ENCODE data around the gene GPR137.

The GPR137 gene

GRCh38 chr11:64264371-64264852 lies 21.2 kb upstream of the GPR137 start:
- FAIRE-seq: no peak

DNA sequence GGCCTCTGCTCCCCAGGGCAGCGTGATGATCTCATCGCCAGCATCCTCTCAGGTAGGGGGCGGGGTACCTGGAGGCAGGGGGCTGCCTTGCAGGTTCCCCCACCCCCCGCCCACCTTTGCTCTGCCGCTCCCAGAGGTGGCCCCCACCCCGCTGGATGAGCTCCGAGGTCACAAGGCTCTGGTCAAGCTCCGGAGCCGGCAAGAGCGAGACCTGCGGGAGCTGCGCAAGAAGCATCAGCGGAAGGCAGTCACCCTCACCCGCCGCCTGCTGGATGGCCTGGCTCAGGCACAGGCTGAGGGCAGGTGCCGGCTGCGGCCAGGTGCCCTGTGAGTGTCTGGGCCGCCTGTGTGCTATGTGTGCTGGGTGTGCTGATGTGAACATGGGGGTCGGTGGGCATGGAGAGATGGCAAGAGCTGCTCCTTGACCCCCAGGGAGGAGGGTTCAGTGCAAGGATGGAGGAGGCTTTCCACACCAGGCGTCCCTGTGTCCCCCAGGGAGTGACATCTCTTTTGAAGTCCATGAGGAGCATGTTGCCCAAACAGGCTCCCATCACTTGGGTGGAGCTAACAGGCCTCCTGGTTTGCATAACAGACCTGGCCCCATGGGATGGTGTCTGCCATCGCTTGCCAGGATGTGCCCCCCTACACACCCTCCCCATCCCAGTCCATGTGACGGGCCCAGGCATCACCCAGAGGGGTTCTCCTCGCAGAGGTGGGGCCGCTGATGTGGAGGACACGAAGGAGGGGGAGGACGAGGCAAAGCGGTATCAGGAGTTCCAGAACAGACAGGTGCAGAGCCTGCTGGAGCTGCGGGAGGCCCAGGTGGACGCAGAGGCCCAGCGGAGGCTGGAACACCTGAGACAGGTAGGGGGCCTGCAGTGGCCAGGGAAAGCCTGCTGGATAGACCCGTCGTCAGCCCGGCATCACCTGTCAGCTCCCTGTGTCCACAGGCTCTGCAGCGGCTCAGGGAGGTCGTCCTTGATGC lies 20.2 kb upstream of the GPR137 start:
- FAIRE-seq: no peak

- no peak for FAIRE-seq
Measured at GRCh38 chr11:64266339-64266738, 19.3 kb upstream of the GPR137 start.

DNA sequence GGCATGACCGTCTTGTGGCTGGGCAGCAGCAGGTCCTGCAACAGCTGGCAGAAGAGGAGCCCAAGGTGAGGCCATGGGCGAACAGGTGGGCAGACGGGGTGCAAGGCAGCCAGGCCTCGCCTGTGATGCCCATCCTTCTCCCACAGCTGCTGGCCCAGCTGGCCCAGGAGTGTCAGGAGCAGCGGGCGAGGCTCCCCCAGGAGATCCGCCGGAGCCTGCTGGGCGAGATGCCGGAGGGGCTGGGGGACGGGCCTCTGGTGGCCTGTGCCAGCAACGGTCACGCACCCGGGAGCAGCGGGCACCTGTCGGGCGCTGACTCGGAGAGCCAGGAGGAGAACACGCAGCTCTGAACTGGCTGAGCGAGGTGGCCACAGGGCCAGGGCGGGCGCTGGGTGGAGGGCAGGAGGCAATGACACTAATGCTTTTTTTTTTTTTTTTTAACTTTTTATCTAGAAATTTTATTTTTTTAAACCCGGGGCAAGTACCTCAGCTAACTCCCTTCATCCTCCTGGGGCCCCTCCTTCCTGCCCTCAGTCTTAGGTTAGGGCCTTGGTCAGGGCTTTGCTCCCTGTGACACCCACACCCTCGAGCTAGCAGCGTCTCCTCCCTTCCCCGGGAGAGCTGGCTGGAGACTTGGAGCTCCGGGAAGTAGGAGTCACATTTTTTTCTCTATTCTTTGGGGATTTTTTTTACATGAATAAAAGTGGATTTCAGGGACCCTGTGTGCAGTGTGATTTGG lies 18.3 kb upstream of the GPR137 start:
- FAIRE-seq: no peak

- FAIRE-seq: no peak
Measured at GRCh38 chr11:64268025-64268892, 17.4 kb upstream of the GPR137 start.

GRCh38 chr11:64268893-64269539 lies 16.6 kb upstream of the GPR137 start:
- FAIRE-seq: no peak

- FAIRE-seq: no peak
Measured at GRCh38 chr11:64269540-64270220, 16.0 kb upstream of the GPR137 start.

DNA sequence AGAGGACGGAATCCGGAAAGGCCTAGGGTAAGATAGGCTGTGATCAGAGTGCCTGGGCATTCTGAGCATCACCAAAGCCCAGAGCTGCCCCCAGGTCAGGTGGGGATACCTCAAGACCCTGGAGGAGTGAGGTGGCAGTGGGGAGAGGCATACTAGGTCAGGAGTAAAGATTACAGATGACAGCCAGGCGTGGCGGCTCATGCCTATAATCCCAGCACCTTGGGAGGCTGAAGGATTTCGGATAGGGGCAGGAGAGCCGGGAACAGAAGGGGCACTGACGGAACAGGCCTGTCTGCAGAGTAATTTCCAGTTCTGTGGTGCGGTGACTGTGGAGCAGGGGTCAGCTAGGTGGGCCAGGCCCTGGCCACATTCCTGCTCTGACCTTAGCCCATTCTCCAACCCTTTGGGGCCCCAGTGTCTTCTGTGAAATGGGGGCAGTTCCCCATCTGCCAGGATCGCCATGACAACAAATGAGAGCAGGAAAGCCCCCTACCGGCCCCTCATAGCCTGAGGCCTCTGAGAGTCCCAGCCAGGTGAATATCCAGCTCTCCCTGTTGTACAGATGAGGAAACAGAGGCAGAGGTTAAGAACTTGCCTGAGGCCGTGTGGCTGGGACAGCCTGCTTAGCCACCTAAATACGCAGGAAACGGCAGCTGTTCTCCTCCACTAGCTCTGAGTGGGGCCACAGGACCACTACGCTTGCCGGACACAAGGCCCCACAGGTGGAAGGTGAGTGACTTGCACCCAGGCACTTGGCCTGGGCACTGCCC lies 10.4 kb upstream of the GPR137 start:
- no peak for FAIRE-seq

GRCh38 chr11:64275841-64276240 lies 9.8 kb upstream of the GPR137 start:
- FAIRE-seq: no peak

DNA sequence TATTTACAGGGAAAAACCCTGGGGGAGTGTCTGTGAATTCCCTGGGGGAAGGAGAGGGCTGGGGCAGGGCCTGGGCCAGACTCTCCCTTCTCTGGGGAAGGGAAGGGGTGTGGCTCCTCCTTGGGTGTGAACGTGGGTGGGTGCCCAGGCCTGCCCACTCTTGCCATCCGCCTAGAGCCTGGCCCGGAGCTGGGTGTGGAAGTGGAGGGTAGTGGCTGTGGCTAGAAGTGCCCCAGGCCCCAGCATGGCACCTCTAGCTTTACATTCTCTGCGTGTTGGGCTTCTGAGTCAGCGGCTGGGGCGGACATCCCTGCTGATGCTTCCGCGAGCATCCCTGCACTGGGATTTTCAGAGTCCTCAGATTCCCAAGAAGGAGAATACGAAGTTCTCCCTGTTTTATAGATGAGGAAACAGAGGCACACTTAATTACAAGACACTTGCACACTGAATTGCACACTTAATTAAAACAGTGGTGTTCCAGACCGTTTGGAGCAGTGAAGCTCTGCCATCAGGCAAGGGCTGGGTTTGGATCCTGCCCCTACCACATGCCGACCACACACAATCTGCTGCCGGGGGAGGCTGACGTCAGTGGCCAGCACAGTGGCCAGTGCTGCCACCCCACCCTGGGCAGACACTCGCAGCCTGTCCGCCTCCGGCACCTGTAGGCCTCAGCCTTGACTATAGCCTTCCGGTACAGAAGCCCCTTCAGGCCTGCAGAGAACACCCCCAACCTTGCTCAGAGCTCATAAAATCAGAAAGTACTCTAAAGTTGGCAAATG lies 8.8 kb upstream of the GPR137 start:
- no peak for FAIRE-seq

- no peak for FAIRE-seq
Measured at GRCh38 chr11:64278576-64279190, 7.0 kb upstream of the GPR137 start.

GRCh38 chr11:64281957-64282770 lies 3.5 kb upstream of the GPR137 start:
- FAIRE-seq: no peak

DNA sequence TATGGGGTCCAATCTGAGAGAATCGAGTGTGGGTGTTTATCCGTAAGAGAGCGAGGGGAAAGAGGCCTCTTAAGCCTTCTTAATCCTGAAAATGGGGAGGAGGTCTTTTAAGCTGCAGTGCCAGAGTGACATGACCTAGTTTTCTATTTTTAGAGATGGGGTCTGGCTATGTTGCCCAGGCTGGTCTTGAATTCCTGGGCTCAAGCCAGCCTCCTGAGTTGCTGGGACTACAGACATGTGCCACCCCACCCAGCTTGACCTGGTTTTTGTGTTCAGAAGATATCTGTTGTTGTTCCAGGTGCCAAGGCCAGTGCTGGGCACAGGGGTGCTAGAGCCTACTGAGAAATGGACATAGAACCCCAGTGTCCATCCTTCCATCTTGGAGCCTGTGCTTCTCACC lies 2.6 kb upstream of the GPR137 start:
- FAIRE-seq: no peak

DNA sequence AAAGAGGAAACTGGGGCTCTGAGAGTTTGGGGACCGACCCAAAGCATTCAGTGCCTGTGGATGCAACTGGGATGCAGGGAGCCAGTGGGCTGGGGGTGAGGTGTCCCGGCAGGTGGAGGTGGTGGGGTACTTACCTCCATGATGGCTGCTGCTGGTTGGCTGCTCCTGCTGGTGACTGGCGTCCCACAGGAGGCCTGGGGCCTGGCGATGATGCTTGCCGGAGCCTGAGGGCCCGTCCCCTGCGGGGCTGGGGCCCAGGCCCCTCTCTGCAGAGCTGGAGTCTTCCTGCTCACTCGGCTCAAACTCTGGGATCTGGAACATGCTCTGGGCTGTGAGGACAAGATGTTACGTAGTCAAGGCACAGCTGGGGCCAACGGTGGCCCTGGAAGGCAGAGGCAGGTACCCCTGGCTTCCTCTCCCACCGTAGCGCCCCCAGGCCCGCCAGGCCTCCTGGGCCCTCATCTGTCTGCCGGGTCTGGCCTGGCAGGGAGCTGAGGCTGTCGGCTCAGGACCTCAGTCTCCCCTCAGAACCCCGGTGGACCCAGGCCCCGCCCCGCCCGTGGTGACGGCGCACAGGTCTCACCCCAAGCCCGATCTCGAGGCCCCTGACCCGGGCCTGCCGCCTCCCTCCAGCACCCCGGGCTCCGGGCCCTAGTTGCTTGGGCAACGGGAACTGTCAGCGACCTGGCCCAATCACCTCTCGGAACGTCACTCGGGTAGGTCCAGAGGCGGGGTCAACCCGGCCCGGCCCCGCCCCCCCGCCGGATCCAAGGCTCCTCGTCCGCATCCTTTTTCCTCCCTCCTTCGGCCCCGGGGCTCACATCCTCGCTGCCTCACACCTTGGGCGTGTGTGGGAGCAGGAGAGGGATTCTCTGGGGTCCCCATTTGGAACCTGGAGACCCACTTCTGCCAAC lies 1.3 kb upstream of the GPR137 start, which contains the start of gene BAD:
Gene BAD, minus strand, starts transcription at position 618 of the 914 bp plus-strand sequence. Its CDS starts 297 bp downstream, at position 321.
- no peak for FAIRE-seq

- FAIRE-seq: no peak
Measured at GRCh38 chr11:64285885-64286800, 495 bp downstream of the GPR137 start.

DNA sequence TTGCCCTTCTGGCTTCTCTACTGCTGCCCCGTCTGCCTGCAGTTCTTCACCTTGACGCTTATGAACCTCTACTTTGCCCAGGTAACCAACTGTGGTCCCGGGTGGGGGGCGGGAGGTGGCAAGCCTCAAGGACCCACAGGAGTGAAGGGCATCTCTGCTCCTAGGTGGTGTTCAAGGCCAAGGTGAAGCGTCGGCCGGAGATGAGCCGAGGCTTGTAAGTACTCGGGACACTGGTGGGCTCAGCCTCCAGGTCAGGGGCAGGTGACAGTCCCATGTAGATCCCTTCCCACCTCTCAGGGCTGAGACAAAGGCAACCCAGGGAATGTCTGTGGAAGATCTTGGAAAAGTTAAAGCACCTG lies 1.1 kb downstream of the GPR137 start:
- FAIRE-seq: no peak

Measured in colon (tissue), 2 donors.